Adrenal gland (tissue), 5 donors: ENCODE measurements around the gene CIDEC.
"Not testable (repeated sequence)": the region's sequence is repeated elsewhere in the genome, so short reads cannot be mapped to it uniquely, and the experiment has no call there.

Experiments used
- CTCF ChIP-seq, 6 experiments: fragments of 450-650 bp in 4 of 6; fragments of 200-600 bp in 2 of 6; sonication (generic) in 1 of 6; IDR thresholded peaks; 1 replicate in 5 of 6; 2 replicates in 1 of 6; pipeline versions ENCODE4 v1.5.1 to v1.8.0; 2016 to 2021; ENCODE audit warnings: antibody characterized with exemption in 6 of 6, mild to moderate bottlenecking in 2 of 6, moderate library complexity in 1 of 6
- POLR2A ChIP-seq, 2 donors: fragments of 450-650 bp; IDR thresholded peaks; one replicate each; pipeline ENCODE4 v1.6.1; 2017; ENCODE audit warnings: antibody characterized with exemption in 2 of 2, mild to moderate bottlenecking in 2 of 2, moderate library complexity in 1 of 2
- donor health status: DM: no; HTN: no; CAD: no.

GRCh38 chr3:9848860-9849259 lies 31.2 kb downstream of the CIDEC start:
- peak; percentile 39 to 72 (median 62) for TF ChIP-seq CTCF (IDR thresholded peaks at IDR 0.05)
- TF ChIP-seq POLR2A (IDR thresholded peaks at IDR 0.05), result not testable (repeated sequence)
